22Rv1 (cell line): Measurements from ENCODE around the gene HMGA1.
"Not testable (repeated sequence)": the region's sequence is repeated elsewhere in the genome, so short reads cannot be mapped to it uniquely, and the experiment has no call there.

Source experiments
- CTCF ChIP-seq: fragments of 450-650 bp; IDR thresholded peaks from 2 replicates; pipeline ENCODE4 v1.5.1; 2017; ENCODE audit warnings: mild to moderate bottlenecking
- ZFX ChIP-seq: fragments of 450-650 bp; IDR thresholded peaks from 2 replicates; pipeline ENCODE4 v1.6.1; 2017; ENCODE audit warnings: antibody characterized with exemption, borderline replicate concordance

DNA sequence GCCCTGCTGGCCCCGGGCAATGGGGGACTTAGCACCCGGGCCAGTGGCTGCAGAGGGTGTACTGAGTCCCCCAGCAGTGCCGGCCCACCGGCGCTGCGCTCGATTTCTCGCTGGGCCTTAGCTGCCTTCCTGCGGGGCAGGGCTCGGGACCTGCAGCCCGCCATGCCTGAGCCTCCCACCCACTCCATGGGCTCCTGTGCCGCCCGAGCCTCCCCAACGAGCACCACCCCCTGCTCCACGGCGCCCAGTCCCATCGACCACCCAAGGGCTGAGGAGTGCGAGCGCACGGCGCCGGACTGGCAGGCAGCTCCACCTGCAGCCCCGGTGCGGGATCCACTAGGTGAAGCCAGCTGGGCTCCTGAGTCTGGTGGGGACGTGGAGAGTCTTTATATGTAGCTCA is 32.5 kb downstream of the HMGA1 start:
- TF ChIP-seq CTCF, ZFX: not testable (repeated sequence)
